Measurements from ENCODE around the gene CFAP141. TPM values are rescaled to one million over a fixed set of nuclear protein-coding genes. Genes with fewer than 3 reads are reported as not detected.
A peak's percentile ranks its signal among the peaks of the same experiment; 100 is the strongest.

CFAP141 gene
- total RNA-seq, 2 experiments from 2014 or later, result not detected

- DNase-seq, result no peak
- Mint-ChIP-seq H3K36me3 (ENCODE audit: low read depth) (peaks cover 44% of the 10 kb centered on the region), H3K9me3 (no peaks in the 10 kb centered on the region), H3K4me1 (ENCODE audit: low read depth) (peaks cover 52% of the 10 kb centered on the region), H3K4me3 (peak overlapping the region; percentile 100), H3K27me3 (ENCODE audit: low read depth) (no peaks in the 10 kb centered on the region), H3K27ac (peak overlapping the region; percentile 99)
- intact Hi-C loops (cut with micrococcal nuclease), result loop anchor here (1.0 to 5.0 kb wide), 10 partner anchors 11 to 511 kb away; partner anchors contain the start of genes HAX1, RPS27, UBAP2L and UBE2Q1
- CTCF ChIA-PET, result interaction anchor here (0.5 to 1.8 kb wide), 5 partner anchors 16 to 154 kb away, joined by 3 to 6 read pairs (median 4); no protein-coding TSS in a partner anchor
Measured at GRCh38 chr1:154181944-154182343, 24.2 kb downstream of the CFAP141 start.

GRCh38 chr1:154179946-154180687 lies 26.0 kb downstream of the CFAP141 start:
- CTCF ChIA-PET, result interaction anchor here (0.6 to 1.8 kb wide), 3 partner anchors 19 to 104 kb away, joined by 4 to 5 read pairs (median 4); no protein-coding TSS in a partner anchor
- intact Hi-C loops (cut with micrococcal nuclease), result loop anchor here (5.0 kb wide), 2 partner anchors 33 to 377 kb away; partner anchors contain the start of gene UBE2Q1
- H3K4me1 Mint-ChIP-seq (ENCODE audit: low read depth), result peaks cover 63% of the 10 kb centered on the region

GRCh38 chr1:154178911-154179811 lies 27.0 kb downstream of the CFAP141 start:
- Mint-ChIP-seq H3K27ac (peak overlapping the region; percentile 90), H3K27me3 (ENCODE audit: low read depth) (no peaks in the 10 kb centered on the region), H3K4me3 (peak overlapping the region; percentile 25), H3K36me3 (ENCODE audit: low read depth) (peaks cover 59% of the 10 kb centered on the region), H3K9me3 (no peaks in the 10 kb centered on the region), H3K4me1 (ENCODE audit: low read depth) (peaks cover 63% of the 10 kb centered on the region)
- DNase-seq, result no peak
- CTCF ChIA-PET, result interaction anchor here (0.6 to 1.5 kb wide), 4 partner anchors 19 to 105 kb away, joined by 3 to 5 read pairs (median 4); no protein-coding TSS in a partner anchor
- intact Hi-C loops (cut with micrococcal nuclease), result no loop called here

More at GRCh38 chr1:154179946-154180687, 26.0 kb downstream of the CFAP141 start:
- peak; percentile 16 for DNase-seq
- Mint-ChIP-seq H3K36me3 (ENCODE audit: low read depth) (peaks cover 55% of the 10 kb centered on the region), H3K27ac (peak overlapping the region; percentile 90), H3K27me3 (ENCODE audit: low read depth) (no peaks in the 10 kb centered on the region), H3K4me3 (peak overlapping the region; percentile 61), H3K9me3 (no peaks in the 10 kb centered on the region)

DNA sequence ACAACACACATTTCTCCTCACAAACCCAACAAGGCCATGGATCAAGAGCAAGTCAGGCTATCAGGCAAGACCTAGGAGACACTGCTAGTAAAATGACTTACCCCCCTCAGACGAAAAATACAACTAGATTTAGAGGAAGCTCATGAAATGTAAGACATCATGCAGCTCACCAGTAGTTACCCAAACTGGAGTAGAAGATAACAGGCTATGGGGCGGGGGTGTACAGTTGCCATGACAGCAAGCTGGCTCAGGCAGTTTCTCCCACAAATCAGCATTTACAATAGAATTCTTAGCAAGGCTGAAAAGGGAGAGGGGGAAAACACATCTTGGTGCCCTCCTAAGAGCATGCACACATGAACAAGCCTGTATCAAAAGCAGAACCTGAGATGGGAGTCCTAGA lies 28.1 kb downstream of the CFAP141 start:
- H3K4me1 Mint-ChIP-seq (ENCODE audit: low read depth), result peaks cover 64% of the 10 kb centered on the region
- CTCF ChIA-PET, result interaction anchor here (1.2 to 1.5 kb wide), 2 partner anchors 18 to 23 kb away, joined by 3 to 5 read pairs; no protein-coding TSS in a partner anchor

DNA sequence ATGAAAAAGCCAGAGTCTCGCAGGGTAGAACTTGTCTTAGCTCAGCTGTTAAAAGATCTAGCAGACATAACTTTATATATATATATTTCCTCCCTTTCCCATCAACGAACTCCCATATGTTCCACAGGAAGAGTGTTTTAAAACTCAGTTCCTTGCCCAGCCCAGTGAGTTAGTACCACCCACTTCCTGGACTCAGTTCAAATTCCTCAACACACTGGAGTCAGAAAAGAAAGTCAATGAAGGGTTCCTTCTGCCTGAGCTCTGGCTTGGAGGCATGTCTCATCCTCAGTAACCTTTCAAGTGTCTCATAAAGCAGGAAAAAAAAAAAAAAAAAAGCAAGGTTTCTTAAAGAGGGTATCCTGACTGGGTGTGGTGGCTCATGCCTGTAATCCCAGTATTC lies 29.8 kb downstream of the CFAP141 start:
- Mint-ChIP-seq H3K27me3 (ENCODE audit: low read depth) (no peaks in the 10 kb centered on the region), H3K4me3 (no peak overlapping the region), H3K36me3 (ENCODE audit: low read depth) (peaks cover 63% of the 10 kb centered on the region), H3K9me3 (no peaks in the 10 kb centered on the region), H3K27ac (peak overlapping the region; percentile 52), H3K4me1 (ENCODE audit: low read depth) (peaks cover 76% of the 10 kb centered on the region)
- intact Hi-C loops (cut with micrococcal nuclease), result no loop called here
- no peak for DNase-seq
- CTCF ChIA-PET, result interaction anchor here (0.6 to 1.1 kb wide), 3 partner anchors 15 to 1167 kb away, joined by 3 to 4 read pairs (median 3); no protein-coding TSS in a partner anchor

More for the DNA sequence above, 28.1 kb downstream of the CFAP141 start:
- intact Hi-C loops (cut with micrococcal nuclease), result no loop called here
- H3K27me3 Mint-ChIP-seq (ENCODE audit: low read depth), result no peaks in the 10 kb centered on the region
- H3K9me3 Mint-ChIP-seq, result no peaks in the 10 kb centered on the region
- peak overlapping the region; percentile 90 for H3K27ac Mint-ChIP-seq
- peak; percentile 36 for DNase-seq
- H3K36me3 Mint-ChIP-seq (ENCODE audit: low read depth), result peaks cover 59% of the 10 kb centered on the region
- H3K4me3 Mint-ChIP-seq, result peak overlapping the region; percentile 45

DNA sequence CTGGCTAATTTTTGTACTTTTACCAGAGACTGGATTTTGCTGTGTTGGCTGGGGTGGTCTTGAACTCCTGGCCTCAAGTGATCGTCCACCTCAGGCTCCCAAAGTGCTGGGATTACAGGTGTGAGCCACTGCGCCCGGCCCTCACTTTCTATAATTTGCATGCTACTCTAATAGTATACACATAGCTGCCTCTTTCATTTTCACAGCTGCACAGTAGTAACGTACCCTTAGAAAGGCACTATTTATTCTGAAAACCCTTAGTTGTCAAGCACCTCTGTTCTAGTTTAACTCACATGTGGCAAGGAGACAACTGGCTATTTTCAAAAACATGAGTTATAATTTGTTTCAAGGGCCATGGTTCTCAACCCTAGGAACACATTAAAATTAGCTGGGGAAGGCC lies 31.5 kb downstream of the CFAP141 start:
- no peak for DNase-seq
- intact Hi-C loops (cut with micrococcal nuclease), result no loop called here
- H3K4me1 Mint-ChIP-seq (ENCODE audit: low read depth), result peaks cover 77% of the 10 kb centered on the region
- H3K27me3 Mint-ChIP-seq (ENCODE audit: low read depth), result no peaks in the 10 kb centered on the region
- H3K36me3 Mint-ChIP-seq (ENCODE audit: low read depth), result peaks cover 66% of the 10 kb centered on the region
- H3K9me3 Mint-ChIP-seq, result no peaks in the 10 kb centered on the region
- H3K4me3 Mint-ChIP-seq, result no peak overlapping the region
- H3K27ac Mint-ChIP-seq, result no peak overlapping the region
- CTCF ChIA-PET, result no interaction called here

DNA sequence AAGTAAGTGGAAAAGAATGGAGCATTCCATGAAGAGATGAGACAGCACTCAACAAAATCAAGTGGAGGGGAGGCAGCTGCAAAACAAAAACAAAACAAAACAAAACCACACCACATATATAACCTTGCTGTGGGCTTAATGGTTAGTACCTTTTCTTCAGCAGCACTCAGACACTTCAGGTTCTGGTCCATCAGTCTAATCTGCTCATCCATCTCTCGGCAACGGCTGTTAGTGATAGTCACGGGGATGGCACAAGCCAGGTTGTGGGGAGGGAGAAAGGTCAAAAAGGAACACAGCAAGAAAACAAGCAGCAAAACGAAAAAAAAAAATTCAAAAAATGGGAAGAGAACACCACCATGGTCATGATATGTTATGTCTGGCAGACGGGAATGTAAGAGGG lies 34.3 kb downstream of the CFAP141 start:
- Mint-ChIP-seq H3K4me1 (ENCODE audit: low read depth) (peaks cover 56% of the 10 kb centered on the region), H3K4me3 (no peak overlapping the region), H3K27ac (peak overlapping the region; percentile 62), H3K36me3 (ENCODE audit: low read depth) (peaks cover 66% of the 10 kb centered on the region), H3K27me3 (ENCODE audit: low read depth) (no peaks in the 10 kb centered on the region), H3K9me3 (no peaks in the 10 kb centered on the region)
- intact Hi-C loops (cut with micrococcal nuclease), result loop anchor here (1.0 kb wide), 1 partner anchor 10 kb away; no protein-coding TSS in a partner anchor
- CTCF ChIA-PET, result interaction anchor here (0.5 to 1.5 kb wide), 2 partner anchors 27 to 108 kb away, joined by 3 read pairs; no protein-coding TSS in a partner anchor
- DNase-seq, result no peak

- no peak for DNase-seq
- H3K36me3 Mint-ChIP-seq (ENCODE audit: low read depth), result peaks cover 67% of the 10 kb centered on the region
- intact Hi-C loops (cut with micrococcal nuclease), result loop anchor here (1.0 kb wide), 1 partner anchor 11 kb away; no protein-coding TSS in a partner anchor
- H3K9me3 Mint-ChIP-seq, result no peaks in the 10 kb centered on the region
- peak overlapping the region; percentile 80 for H3K27ac Mint-ChIP-seq
- peaks cover 51% of the 10 kb centered on the region for H3K4me1 Mint-ChIP-seq (ENCODE audit: low read depth)
- H3K4me3 Mint-ChIP-seq, result no peak overlapping the region
- CTCF ChIA-PET, result interaction anchor here (0.8 to 1.5 kb wide), 3 partner anchors 12 to 28 kb away, joined by 3 read pairs; no protein-coding TSS in a partner anchor
- H3K27me3 Mint-ChIP-seq (ENCODE audit: low read depth), result no peaks in the 10 kb centered on the region
Measured at GRCh38 chr1:154171223-154171583, 34.9 kb downstream of the CFAP141 start.

DNA sequence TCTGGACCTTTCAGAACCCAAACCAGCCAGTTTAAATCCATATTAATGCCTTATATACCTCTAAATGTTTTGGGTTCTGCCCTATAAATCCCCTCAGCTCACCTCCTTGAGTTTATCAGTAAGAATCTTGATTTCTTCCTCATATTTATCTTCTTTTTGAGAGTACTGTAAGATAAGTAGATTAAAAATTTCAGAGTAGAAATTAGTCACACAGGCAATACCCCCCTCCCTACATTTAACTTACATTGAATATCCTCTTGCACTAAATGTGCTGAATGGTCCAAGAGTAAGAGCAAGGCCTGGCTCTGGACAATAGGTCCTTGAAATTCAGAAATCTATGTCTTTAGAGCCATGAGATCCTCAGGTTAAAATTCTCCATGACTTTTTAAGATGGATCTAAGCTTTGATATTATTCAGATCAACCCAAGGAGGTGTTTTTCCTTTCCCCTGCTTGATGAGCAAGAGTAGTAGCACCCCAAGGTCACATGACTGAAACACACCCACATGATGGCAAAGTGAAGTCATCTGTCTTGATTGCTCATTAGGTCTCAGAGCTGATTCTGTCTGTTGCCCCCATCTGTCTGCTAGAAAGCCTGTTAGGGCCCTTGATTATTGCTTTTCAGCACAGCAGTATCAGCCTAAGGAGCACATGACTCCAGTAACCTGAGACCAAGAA lies 35.4 kb downstream of the CFAP141 start:
- Mint-ChIP-seq H3K36me3 (ENCODE audit: low read depth) (peaks cover 68% of the 10 kb centered on the region), H3K27me3 (ENCODE audit: low read depth) (no peaks in the 10 kb centered on the region), H3K9me3 (no peaks in the 10 kb centered on the region), H3K4me1 (ENCODE audit: low read depth) (peaks cover 46% of the 10 kb centered on the region), H3K4me3 (peak overlapping the region; percentile 17), H3K27ac (peak overlapping the region; percentile 80)
- CTCF ChIA-PET, result interaction anchor here (0.8 to 1.5 kb wide), 3 partner anchors 11 to 29 kb away, joined by 3 read pairs; no protein-coding TSS in a partner anchor
- intact Hi-C loops (cut with micrococcal nuclease), result loop anchor here (1.0 kb wide), 2 partner anchors 12 kb away; no protein-coding TSS in a partner anchor
- peak; percentile 85 for DNase-seq

GRCh38 chr1:154167461-154167860 lies 38.7 kb downstream of the CFAP141 start:
- Mint-ChIP-seq H3K4me3 (no peak overlapping the region), H3K27ac (peak overlapping the region; percentile 21), H3K36me3 (ENCODE audit: low read depth) (peaks cover 79% of the 10 kb centered on the region), H3K4me1 (ENCODE audit: low read depth) (peaks cover 44% of the 10 kb centered on the region), H3K9me3 (no peaks in the 10 kb centered on the region), H3K27me3 (ENCODE audit: low read depth) (no peaks in the 10 kb centered on the region)
- intact Hi-C loops (cut with micrococcal nuclease), result no loop called here
- no peak for DNase-seq
- CTCF ChIA-PET, result no interaction called here

DNA sequence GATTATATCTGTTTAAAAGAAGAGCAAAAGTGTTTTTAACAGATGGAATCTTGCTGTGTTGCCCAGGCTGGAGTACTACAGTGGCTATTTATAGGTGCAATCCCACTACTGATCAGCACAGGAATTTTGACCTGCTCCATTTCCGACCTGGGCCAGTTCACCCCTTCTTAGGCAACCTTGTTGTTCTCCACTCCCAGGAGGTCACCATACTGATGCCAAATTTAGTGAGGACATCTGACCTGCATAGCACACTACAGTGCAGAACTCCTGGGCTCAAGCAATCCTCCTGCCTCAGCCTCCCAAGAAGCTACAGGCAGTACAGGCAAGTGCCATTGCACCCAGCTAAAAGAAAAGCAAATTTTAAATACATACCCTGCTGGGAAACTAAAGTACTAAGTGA lies 39.9 kb downstream of the CFAP141 start:
- Mint-ChIP-seq H3K4me3 (no peak overlapping the region), H3K27ac (no peak overlapping the region), H3K36me3 (ENCODE audit: low read depth) (peaks cover 78% of the 10 kb centered on the region), H3K9me3 (no peaks in the 10 kb centered on the region), H3K27me3 (ENCODE audit: low read depth) (no peaks in the 10 kb centered on the region), H3K4me1 (ENCODE audit: low read depth) (peaks cover 32% of the 10 kb centered on the region)
- CTCF ChIA-PET, result no interaction called here
- intact Hi-C loops (cut with micrococcal nuclease), result no loop called here
- DNase-seq, result no peak
